KMS-11 (cell line): Measurements from ENCODE around the gene SYCP1.
"Not testable (repeated sequence)": the region's sequence is repeated elsewhere in the genome, so short reads cannot be mapped to it uniquely, and the experiment has no call there.

Source experiments
- H2AFZ ChIP-seq: fragments of 200-600 bp; sonication (generic); 2 replicates; pipeline ENCODE4 v1.6.1; 2016; ENCODE audit warnings: antibody characterized with exemption, mixed run types, low read depth
- H3K27ac ChIP-seq: fragments of 200-600 bp; sonication (generic); 2 replicates; pipeline ENCODE4 v1.6.1; 2016; ENCODE audit warnings: mild to moderate bottlenecking, mixed run types
- H3K27me3 ChIP-seq: fragments of 200-600 bp; sonication (generic); 2 replicates; pipeline ENCODE4 v1.6.1; 2017; ENCODE audit warnings: mild to moderate bottlenecking, low read depth, mixed run types, moderate library complexity; ENCODE audit not compliant: insufficient read depth
- H3K36me3 ChIP-seq: fragments of 200-600 bp; sonication (generic); 2 replicates; pipeline ENCODE4 v1.6.1; 2017; ENCODE audit warnings: mild to moderate bottlenecking, mixed run types; ENCODE audit not compliant: insufficient read depth
- H3K4me1 ChIP-seq: fragments of 200-600 bp; sonication (generic); 2 replicates; pipeline ENCODE4 v1.6.1; 2016; ENCODE audit warnings: mild to moderate bottlenecking, low read depth, mixed run types; ENCODE audit not compliant: poor library complexity, severe bottlenecking
- H3K4me2 ChIP-seq: fragments of 200-600 bp; sonication (generic); 2 replicates; pipeline ENCODE4 v1.7.0; 2016; ENCODE audit warnings: mild to moderate bottlenecking, mixed run types
- H3K4me3 ChIP-seq: fragments of 200-600 bp; sonication (generic); IDR thresholded peaks from 2 replicates; pipeline ENCODE4 v1.6.1; 2017; ENCODE audit warnings: low read depth, low read length, mixed read lengths; ENCODE audit not compliant: insufficient read depth
- H3K79me2 ChIP-seq: fragments of 200-600 bp; sonication (generic); 2 replicates; pipeline ENCODE4 v1.6.1; 2016; ENCODE audit warnings: low read depth, mixed run types; ENCODE audit not compliant: insufficient read depth
- H3K9ac ChIP-seq: fragments of 200-600 bp; sonication (generic); 2 replicates; pipeline ENCODE4 v1.6.1; 2016; ENCODE audit warnings: mild to moderate bottlenecking, mixed run types
- H4K20me1 ChIP-seq: fragments of 200-600 bp; sonication (generic); 2 replicates; pipeline ENCODE4 v1.6.1; 2016; ENCODE audit warnings: mild to moderate bottlenecking, mixed run types; ENCODE audit not compliant: insufficient read depth
- CTCF ChIP-seq: fragments of 200-600 bp; sonication (generic); conservative IDR thresholded peaks from 2 replicates; pipeline ENCODE4 v1.6.1; 2017; ENCODE audit warnings: low read depth, mild to moderate bottlenecking, antibody characterized with exemption, low read length, moderate library complexity, mixed read lengths

SYCP1 gene

GRCh38 chr1:114828251-114828650 is 26.4 kb upstream of the SYCP1 start:
- Histone ChIP-seq H3K4me2 (no peak overlapping the region), H2AFZ (no peak overlapping the region), H3K9ac (no peak overlapping the region), H3K4me1 (peaks cover 5% of the 10 kb centered on the region), H3K27ac (no peak overlapping the region), H3K36me3 (no peaks in the 10 kb centered on the region), H3K79me2 (no peaks in the 10 kb centered on the region), H3K4me3 (no peak overlapping the region), H3K27me3 (no peaks in the 10 kb centered on the region), H4K20me1 (no peaks in the 10 kb centered on the region)
- no peak for TF ChIP-seq CTCF

- H3K79me2 ChIP-seq, H3K27me3 ChIP-seq, H4K20me1 ChIP-seq, H3K27ac ChIP-seq, H3K9ac ChIP-seq, H2AFZ ChIP-seq, H3K4me3 ChIP-seq, H3K4me1 ChIP-seq, H3K36me3 ChIP-seq, H3K4me2 ChIP-seq: not testable (repeated sequence)
Measured at GRCh38 chr1:114830075-114830474, 24.6 kb upstream of the SYCP1 start.

DNA sequence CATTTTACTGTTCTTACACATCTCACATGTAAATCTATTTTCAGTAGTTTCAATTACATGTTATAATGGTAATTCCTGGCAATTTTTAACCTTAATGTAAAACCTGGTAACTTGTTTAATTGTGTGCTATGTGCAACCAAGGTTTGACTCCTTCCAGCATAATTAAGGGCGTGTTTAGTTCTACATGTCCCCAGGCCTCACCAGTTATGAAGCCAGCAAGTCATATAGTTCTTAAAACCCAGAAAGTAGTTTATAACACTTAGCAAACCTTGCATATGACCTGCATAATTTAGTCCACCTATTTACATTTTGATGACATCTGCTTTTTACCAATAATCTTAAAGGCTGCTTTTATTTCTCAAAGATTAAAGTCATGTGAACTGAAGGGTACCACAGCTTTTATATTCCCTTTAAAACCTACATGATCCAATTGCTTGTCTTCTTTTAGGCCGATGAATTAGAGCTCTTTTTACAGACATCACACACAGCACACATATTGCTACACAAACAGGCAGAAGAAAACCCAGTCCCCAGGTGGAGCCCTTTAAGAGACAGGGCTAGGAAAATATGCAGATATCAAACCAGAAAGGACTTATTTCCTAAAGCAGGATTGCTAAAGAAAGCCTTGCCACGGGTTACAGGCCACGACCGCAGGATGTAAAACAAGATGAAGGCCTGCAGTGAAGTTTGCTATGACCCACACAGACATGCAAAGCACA is 23.2 kb upstream of the SYCP1 start:
- no peaks in the 10 kb centered on the region for H3K36me3 ChIP-seq
- no peaks in the 10 kb centered on the region for H3K79me2 ChIP-seq
- no peak for TF ChIP-seq CTCF
- no peaks in the 10 kb centered on the region for H4K20me1 ChIP-seq
- peaks cover 5% of the 10 kb centered on the region for H3K4me1 ChIP-seq
- H3K4me2 ChIP-seq: no peak overlapping the region
- no peak overlapping the region for H3K4me3 ChIP-seq
- no peak overlapping the region for H3K9ac ChIP-seq
- no peak overlapping the region for H2AFZ ChIP-seq
- no peaks in the 10 kb centered on the region for H3K27me3 ChIP-seq
- H3K27ac ChIP-seq: no peak overlapping the region

GRCh38 chr1:114832057-114832456 is 22.6 kb upstream of the SYCP1 start:
- Histone ChIP-seq H4K20me1 (no peaks in the 10 kb centered on the region), H3K4me3 (no peak overlapping the region), H3K4me1 (peaks cover 5% of the 10 kb centered on the region), H3K36me3 (no peaks in the 10 kb centered on the region), H3K4me2 (no peak overlapping the region), H3K9ac (no peak overlapping the region), H3K27me3 (no peaks in the 10 kb centered on the region), H3K27ac (no peak overlapping the region), H2AFZ (no peak overlapping the region), H3K79me2 (no peaks in the 10 kb centered on the region)
- no peak for TF ChIP-seq CTCF

GRCh38 chr1:114833421-114833820 is 21.2 kb upstream of the SYCP1 start:
- no peak for TF ChIP-seq CTCF
- Histone ChIP-seq H2AFZ (no peak overlapping the region), H3K4me1 (peaks cover 5% of the 10 kb centered on the region), H4K20me1 (no peaks in the 10 kb centered on the region), H3K79me2 (no peaks in the 10 kb centered on the region), H3K27ac (no peak overlapping the region), H3K27me3 (no peaks in the 10 kb centered on the region), H3K9ac (no peak overlapping the region), H3K4me3 (no peak overlapping the region), H3K4me2 (no peak overlapping the region), H3K36me3 (no peaks in the 10 kb centered on the region)
